Endothelial cell of umbilical vein (primary cell): ENCODE results near the gene TOR4A.

Source experiments
- MAX ChIP-seq: IDR thresholded peaks from 2 replicates; pipeline ENCODE4 v1.6.1; 2011; ENCODE audit not compliant: insufficient read depth, insufficient read length
- TF ChIP-seq, protein P1 (sequence below), 2 donors: IDR thresholded peaks; 1 replicate in 1 of 2; 2 replicates in 1 of 2; pipeline ENCODE4 v1.5.1; 2011; ENCODE audit warnings: low read length in 2 of 2, mild to moderate bottlenecking in 2 of 2, moderate library complexity in 2 of 2, control low read depth in 1 of 2, inconsistent platforms in 1 of 2, low read depth in 1 of 2; ENCODE audit not compliant: insufficient read depth in 1 of 2; ENCODE audit errors: extremely low read depth in 1 of 2

GRCh38 chr9:137275588-137276472 is 1.7 kb upstream of the TOR4A start:
- TF ChIP-seq MAX, result no peak
- TF ChIP-seq, protein P1, sequence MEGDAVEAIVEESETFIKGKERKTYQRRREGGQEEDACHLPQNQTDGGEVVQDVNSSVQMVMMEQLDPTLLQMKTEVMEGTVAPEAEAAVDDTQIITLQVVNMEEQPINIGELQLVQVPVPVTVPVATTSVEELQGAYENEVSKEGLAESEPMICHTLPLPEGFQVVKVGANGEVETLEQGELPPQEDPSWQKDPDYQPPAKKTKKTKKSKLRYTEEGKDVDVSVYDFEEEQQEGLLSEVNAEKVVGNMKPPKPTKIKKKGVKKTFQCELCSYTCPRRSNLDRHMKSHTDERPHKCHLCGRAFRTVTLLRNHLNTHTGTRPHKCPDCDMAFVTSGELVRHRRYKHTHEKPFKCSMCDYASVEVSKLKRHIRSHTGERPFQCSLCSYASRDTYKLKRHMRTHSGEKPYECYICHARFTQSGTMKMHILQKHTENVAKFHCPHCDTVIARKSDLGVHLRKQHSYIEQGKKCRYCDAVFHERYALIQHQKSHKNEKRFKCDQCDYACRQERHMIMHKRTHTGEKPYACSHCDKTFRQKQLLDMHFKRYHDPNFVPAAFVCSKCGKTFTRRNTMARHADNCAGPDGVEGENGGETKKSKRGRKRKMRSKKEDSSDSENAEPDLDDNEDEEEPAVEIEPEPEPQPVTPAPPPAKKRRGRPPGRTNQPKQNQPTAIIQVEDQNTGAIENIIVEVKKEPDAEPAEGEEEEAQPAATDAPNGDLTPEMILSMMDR (IDR thresholded peaks at IDR 0.05; ENCODE audit: extremely low read depth in 1 of 2, insufficient read depth in 1 of 2, low read depth in 1 of 2, low read length in 2 of 2), result no peak
